Testis (tissue), 2 donors: ENCODE data around the gene RNF220.

ENCODE experiments used
- POLR2A ChIP-seq: fragments of 450-650 bp; IDR thresholded peaks from one replicate; pipeline ENCODE4 v1.6.1; 2017; ENCODE audit warnings: antibody characterized with exemption, mild to moderate bottlenecking, moderate library complexity
- TF ChIP-seq, protein P1 (sequence below), 3 experiments: fragments of 450-650 bp in 2 of 3; fragments of 200-600 bp in 1 of 3; sonication (generic) in 1 of 3; IDR thresholded peaks; one replicate each; pipeline ENCODE4 v1.5.1; 2016 to 2019; ENCODE audit warnings: antibody characterized with exemption in 3 of 3, mild to moderate bottlenecking in 2 of 3, moderate library complexity in 1 of 3

GRCh38 chr1:44359234-44359935 lies 45.7 kb upstream of the RNF220 start:
- TF ChIP-seq, protein P1, sequence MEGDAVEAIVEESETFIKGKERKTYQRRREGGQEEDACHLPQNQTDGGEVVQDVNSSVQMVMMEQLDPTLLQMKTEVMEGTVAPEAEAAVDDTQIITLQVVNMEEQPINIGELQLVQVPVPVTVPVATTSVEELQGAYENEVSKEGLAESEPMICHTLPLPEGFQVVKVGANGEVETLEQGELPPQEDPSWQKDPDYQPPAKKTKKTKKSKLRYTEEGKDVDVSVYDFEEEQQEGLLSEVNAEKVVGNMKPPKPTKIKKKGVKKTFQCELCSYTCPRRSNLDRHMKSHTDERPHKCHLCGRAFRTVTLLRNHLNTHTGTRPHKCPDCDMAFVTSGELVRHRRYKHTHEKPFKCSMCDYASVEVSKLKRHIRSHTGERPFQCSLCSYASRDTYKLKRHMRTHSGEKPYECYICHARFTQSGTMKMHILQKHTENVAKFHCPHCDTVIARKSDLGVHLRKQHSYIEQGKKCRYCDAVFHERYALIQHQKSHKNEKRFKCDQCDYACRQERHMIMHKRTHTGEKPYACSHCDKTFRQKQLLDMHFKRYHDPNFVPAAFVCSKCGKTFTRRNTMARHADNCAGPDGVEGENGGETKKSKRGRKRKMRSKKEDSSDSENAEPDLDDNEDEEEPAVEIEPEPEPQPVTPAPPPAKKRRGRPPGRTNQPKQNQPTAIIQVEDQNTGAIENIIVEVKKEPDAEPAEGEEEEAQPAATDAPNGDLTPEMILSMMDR (IDR thresholded peaks at IDR 0.05) = no peak
- TF ChIP-seq POLR2A = no peak
